Activated T-cell treated with anti-CD3 and anti-CD28 coated beads, Interleukin-2, amount 50 U/mL, for 24 hours (primary cell): Measurements from ENCODE around the gene OFD1.

Experiments used
- DNase-seq: peaks from one replicate; pipeline ENCODE4 v3.0.0-alpha.2; 2020
- H3K27ac Mint-ChIP-seq: 2 replicates; pipeline ENCODE4 v1.8.0; 2020; ENCODE audit warnings: mild to moderate bottlenecking, mixed read lengths
- H3K27me3 Mint-ChIP-seq: 2 replicates; pipeline ENCODE4 v1.8.0; 2020; ENCODE audit warnings: mixed read lengths
- H3K36me3 Mint-ChIP-seq: 2 replicates; pipeline ENCODE4 v1.8.0; 2020; ENCODE audit warnings: low read depth, mixed read lengths
- H3K4me1 Mint-ChIP-seq: 2 replicates; pipeline ENCODE4 v1.8.0; 2020; ENCODE audit warnings: low read depth, mixed read lengths
- H3K4me3 Mint-ChIP-seq: 2 replicates; pipeline ENCODE4 v1.8.0; 2020; ENCODE audit warnings: mild to moderate bottlenecking, moderate library complexity, mixed read lengths
- H3K9me3 Mint-ChIP-seq: 2 replicates; pipeline ENCODE4 v1.8.0; 2020; ENCODE audit warnings: mixed read lengths

Gene OFD1

DNA sequence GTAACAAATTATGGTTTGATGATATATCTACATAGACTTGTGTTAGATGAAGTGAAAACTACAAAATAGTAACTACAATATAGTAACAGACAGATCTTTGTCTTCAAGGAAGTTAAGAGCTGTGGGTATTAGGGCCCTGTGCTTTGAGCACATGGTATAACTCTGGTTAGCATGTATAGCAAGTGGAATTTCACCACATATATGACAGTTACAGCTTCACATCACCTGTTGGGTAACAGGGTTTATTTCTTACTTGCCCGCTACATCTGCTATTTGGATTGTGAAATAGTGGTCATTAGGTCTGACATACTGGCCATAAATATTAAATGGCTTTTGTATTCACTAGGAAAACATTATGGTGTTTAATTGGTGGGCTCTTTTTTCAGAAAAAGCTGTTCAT is 20.2 kb downstream of the OFD1 start:
- Mint-ChIP-seq H3K4me3 (no peak overlapping the region), H3K4me1 (peaks cover 36% of the 10 kb centered on the region), H3K9me3 (no peaks in the 10 kb centered on the region), H3K36me3 (peaks cover 80% of the 10 kb centered on the region), H3K27ac (no peak overlapping the region), H3K27me3 (peaks cover 3% of the 10 kb centered on the region)
- no peak for DNase-seq

- no peaks in the 10 kb centered on the region for H3K9me3 Mint-ChIP-seq
- peaks cover 7% of the 10 kb centered on the region for H3K27me3 Mint-ChIP-seq
- H3K4me1 Mint-ChIP-seq: peaks cover 32% of the 10 kb centered on the region
- H3K4me3 Mint-ChIP-seq: no peak overlapping the region
- peaks cover 80% of the 10 kb centered on the region for H3K36me3 Mint-ChIP-seq
- DNase-seq: no peak
- no peak overlapping the region for H3K27ac Mint-ChIP-seq
These were observed 20.7 kb downstream of the OFD1 start for GRCh38 chrX:13755254-13755653.

DNA sequence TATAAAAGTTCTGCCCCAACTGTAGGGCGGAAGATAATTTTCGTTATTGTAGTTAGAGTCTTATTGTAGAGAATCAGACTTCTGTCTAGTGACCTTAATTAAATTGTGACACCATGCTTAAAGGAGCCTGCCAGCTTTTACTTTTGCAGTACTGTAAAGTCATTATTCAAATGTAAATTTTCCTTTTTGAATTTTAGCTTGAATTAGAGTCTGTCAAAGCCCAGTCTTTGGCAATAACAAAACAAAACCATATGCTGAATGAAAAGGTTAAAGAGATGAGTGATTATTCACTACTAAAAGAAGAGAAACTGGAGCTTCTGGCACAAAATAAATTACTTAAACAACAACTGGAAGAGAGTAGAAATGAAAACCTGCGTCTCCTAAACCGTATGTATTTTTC is 21.8 kb downstream of the OFD1 start:
- H3K27me3 Mint-ChIP-seq: peaks cover 11% of the 10 kb centered on the region
- H3K9me3 Mint-ChIP-seq: no peaks in the 10 kb centered on the region
- H3K4me1 Mint-ChIP-seq: peaks cover 28% of the 10 kb centered on the region
- peaks cover 83% of the 10 kb centered on the region for H3K36me3 Mint-ChIP-seq
- H3K4me3 Mint-ChIP-seq: no peak overlapping the region
- DNase-seq: no peak
- H3K27ac Mint-ChIP-seq: no peak overlapping the region

- Mint-ChIP-seq H3K4me3 (no peak overlapping the region), H3K36me3 (peaks cover 83% of the 10 kb centered on the region), H3K27me3 (peaks cover 12% of the 10 kb centered on the region), H3K27ac (no peak overlapping the region), H3K9me3 (no peaks in the 10 kb centered on the region), H3K4me1 (peaks cover 19% of the 10 kb centered on the region)
- no peak for DNase-seq
These were observed 24.7 kb downstream of the OFD1 start for GRCh38 chrX:13759152-13759718.

DNA sequence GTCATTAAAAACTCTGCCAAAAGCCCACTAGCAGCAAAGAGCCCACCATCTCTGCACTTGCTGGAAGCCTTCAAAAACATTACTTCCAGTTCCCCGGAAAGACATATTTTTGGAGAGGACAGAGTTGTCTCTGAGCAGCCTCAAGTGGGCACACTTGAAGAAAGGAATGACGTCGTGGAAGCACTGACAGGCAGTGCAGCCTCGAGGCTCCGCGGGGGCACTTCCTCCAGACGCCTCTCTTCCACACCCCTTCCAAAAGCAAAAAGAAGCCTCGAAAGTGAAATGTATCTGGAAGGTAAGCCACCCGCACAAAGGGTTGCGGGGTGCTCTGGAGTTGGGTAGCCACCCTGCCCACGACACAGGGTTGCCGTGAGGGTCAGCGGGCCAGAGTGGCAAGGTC is 25.9 kb downstream of the OFD1 start:
- Mint-ChIP-seq H3K4me1 (peaks cover 11% of the 10 kb centered on the region), H3K27ac (no peak overlapping the region), H3K4me3 (no peak overlapping the region), H3K27me3 (peaks cover 17% of the 10 kb centered on the region), H3K36me3 (peaks cover 83% of the 10 kb centered on the region), H3K9me3 (no peaks in the 10 kb centered on the region)
- no peak for DNase-seq

DNA sequence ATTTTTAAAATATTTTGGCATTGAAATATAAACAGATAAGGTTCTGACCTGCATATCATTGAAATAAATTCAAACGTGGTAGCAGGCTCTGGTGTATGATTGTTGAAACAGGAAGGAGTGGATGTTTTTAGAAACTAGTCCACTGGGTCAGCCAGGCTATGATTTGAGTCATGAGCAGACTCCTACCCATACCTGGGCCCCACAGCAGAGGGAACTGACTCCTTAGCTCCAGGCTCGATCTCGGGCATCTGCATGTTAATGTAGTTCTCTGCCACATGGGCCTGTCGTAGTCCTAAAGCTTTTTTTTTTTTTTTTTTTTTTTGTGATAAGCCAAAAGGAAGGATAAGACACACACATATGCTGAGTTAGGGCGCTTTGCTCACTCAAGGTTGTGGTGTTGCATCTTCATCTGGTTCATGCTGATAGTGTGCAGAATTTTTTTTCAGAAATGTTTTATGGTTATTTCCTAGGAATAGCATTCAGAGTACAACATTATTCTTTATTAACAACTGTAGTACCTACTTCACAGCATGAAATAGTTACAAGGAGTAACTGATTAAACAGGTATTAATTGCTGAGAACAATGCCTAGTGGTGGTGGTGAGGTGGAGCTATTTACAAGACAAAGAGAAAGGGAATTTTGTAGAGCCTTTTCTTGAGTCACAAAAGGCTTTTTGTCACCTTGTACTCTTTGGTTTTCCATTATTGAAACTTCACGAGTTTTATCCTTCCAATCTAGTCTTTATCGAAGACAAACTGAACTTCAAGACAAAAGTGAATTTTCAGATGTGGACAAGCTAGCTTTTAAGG is 27.3 kb downstream of the OFD1 start:
- Mint-ChIP-seq H3K4me1 (peaks cover 9% of the 10 kb centered on the region), H3K4me3 (no peak overlapping the region), H3K36me3 (peaks cover 86% of the 10 kb centered on the region), H3K27me3 (peaks cover 27% of the 10 kb centered on the region), H3K27ac (no peak overlapping the region), H3K9me3 (no peaks in the 10 kb centered on the region)
- DNase-seq: no peak

- no peak overlapping the region for H3K4me3 Mint-ChIP-seq
- no peaks in the 10 kb centered on the region for H3K9me3 Mint-ChIP-seq
- H3K27ac Mint-ChIP-seq: peak overlapping the region; percentile 36
- H3K36me3 Mint-ChIP-seq: peaks cover 88% of the 10 kb centered on the region
- peaks cover 27% of the 10 kb centered on the region for H3K27me3 Mint-ChIP-seq
- H3K4me1 Mint-ChIP-seq: peaks cover 9% of the 10 kb centered on the region
- DNase-seq: no peak
These were observed 28.9 kb downstream of the OFD1 start for GRCh38 chrX:13763489-13763888.

GRCh38 chrX:13764281-13764680 is 29.7 kb downstream of the OFD1 start:
- peaks cover 88% of the 10 kb centered on the region for H3K36me3 Mint-ChIP-seq
- no peaks in the 10 kb centered on the region for H3K9me3 Mint-ChIP-seq
- no peak for DNase-seq
- H3K27me3 Mint-ChIP-seq: peaks cover 27% of the 10 kb centered on the region
- peaks cover 7% of the 10 kb centered on the region for H3K4me1 Mint-ChIP-seq
- no peak overlapping the region for H3K4me3 Mint-ChIP-seq
- H3K27ac Mint-ChIP-seq: peak overlapping the region; percentile 48

GRCh38 chrX:13764765-13765164 is 30.2 kb downstream of the OFD1 start:
- no peak for DNase-seq
- H3K36me3 Mint-ChIP-seq: peaks cover 90% of the 10 kb centered on the region
- H3K27me3 Mint-ChIP-seq: peaks cover 27% of the 10 kb centered on the region

GRCh38 chrX:13768939-13769338 is 34.4 kb downstream of the OFD1 start:
- peaks cover 14% of the 10 kb centered on the region for H3K27me3 Mint-ChIP-seq
- DNase-seq: no peak
- H3K4me3 Mint-ChIP-seq: no peak overlapping the region
- no peak overlapping the region for H3K27ac Mint-ChIP-seq
- H3K36me3 Mint-ChIP-seq: peaks cover 86% of the 10 kb centered on the region
- H3K4me1 Mint-ChIP-seq: no peaks in the 10 kb centered on the region
- no peaks in the 10 kb centered on the region for H3K9me3 Mint-ChIP-seq

More at GRCh38 chrX:13764765-13765164, 30.2 kb downstream of the OFD1 start:
- Mint-ChIP-seq H3K4me3 (no peak overlapping the region), H3K9me3 (no peaks in the 10 kb centered on the region), H3K27ac (peak overlapping the region; percentile 48), H3K4me1 (peaks cover 6% of the 10 kb centered on the region)

DNA sequence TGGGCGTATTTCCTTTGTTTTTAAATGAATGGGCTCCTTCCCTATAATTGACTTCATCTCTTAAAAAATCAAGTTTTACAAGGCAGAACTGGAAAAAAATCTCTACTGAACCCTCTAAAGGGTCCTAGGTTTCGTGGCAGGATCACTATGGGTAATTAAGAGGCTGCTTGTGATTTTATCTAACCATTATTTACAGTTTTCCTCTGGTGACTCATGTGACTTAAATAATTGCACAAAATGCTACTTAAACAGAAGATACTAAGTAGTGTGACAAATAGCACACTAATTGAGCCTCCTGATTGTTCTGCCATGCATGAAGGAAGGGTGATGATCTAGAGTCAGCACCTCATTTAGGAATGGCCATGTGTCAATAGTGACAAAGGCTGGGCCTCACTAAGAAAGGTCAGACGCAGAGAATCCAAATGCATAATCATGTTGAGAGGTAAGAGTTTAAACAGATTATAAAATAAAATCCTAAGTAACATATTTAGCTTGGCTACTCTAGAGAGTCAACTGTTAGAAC is 35.5 kb downstream of the OFD1 start:
- DNase-seq: no peak
- peaks cover 91% of the 10 kb centered on the region for H3K36me3 Mint-ChIP-seq
- no peak overlapping the region for H3K4me3 Mint-ChIP-seq
- H3K27me3 Mint-ChIP-seq: peaks cover 10% of the 10 kb centered on the region
- no peak overlapping the region for H3K27ac Mint-ChIP-seq
- no peaks in the 10 kb centered on the region for H3K4me1 Mint-ChIP-seq
- H3K9me3 Mint-ChIP-seq: no peaks in the 10 kb centered on the region

- Mint-ChIP-seq H3K27me3 (peaks cover 3% of the 10 kb centered on the region), H3K4me3 (no peak overlapping the region), H3K4me1 (peaks cover 4% of the 10 kb centered on the region), H3K9me3 (no peaks in the 10 kb centered on the region), H3K27ac (no peak overlapping the region), H3K36me3 (peaks cover 68% of the 10 kb centered on the region)
- no peak for DNase-seq
These were observed 40.1 kb downstream of the OFD1 start for GRCh38 chrX:13774696-13775095.

- Mint-ChIP-seq H3K4me3 (no peak overlapping the region), H3K4me1 (peaks cover 4% of the 10 kb centered on the region), H3K36me3 (peaks cover 57% of the 10 kb centered on the region), H3K27me3 (peaks cover 7% of the 10 kb centered on the region), H3K9me3 (no peaks in the 10 kb centered on the region), H3K27ac (no peak overlapping the region)
- no peak for DNase-seq
These were observed 41.3 kb downstream of the OFD1 start for GRCh38 chrX:13775837-13776236.

GRCh38 chrX:13776387-13776786 is 41.8 kb downstream of the OFD1 start:
- Mint-ChIP-seq H3K4me3 (no peak overlapping the region), H3K36me3 (peaks cover 53% of the 10 kb centered on the region), H3K4me1 (peaks cover 4% of the 10 kb centered on the region), H3K27me3 (peaks cover 12% of the 10 kb centered on the region), H3K9me3 (no peaks in the 10 kb centered on the region), H3K27ac (no peak overlapping the region)
- DNase-seq: no peak

GRCh38 chrX:13778916-13779315 is 44.4 kb downstream of the OFD1 start:
- H3K27me3 Mint-ChIP-seq: peaks cover 15% of the 10 kb centered on the region
- H3K4me1 Mint-ChIP-seq: peaks cover 4% of the 10 kb centered on the region
- peaks cover 33% of the 10 kb centered on the region for H3K36me3 Mint-ChIP-seq
- no peak overlapping the region for H3K4me3 Mint-ChIP-seq
- H3K9me3 Mint-ChIP-seq: no peaks in the 10 kb centered on the region
- DNase-seq: no peak
- peak overlapping the region; percentile 44 for H3K27ac Mint-ChIP-seq
